ENCODE measurements around the gene GBE1. TPM values are rescaled to one million over a fixed set of nuclear protein-coding genes. Genes with fewer than 3 reads are reported as not detected.

The GBE1 gene
- total RNA-seq, 6 experiments from 2014 or later = 78.3 to 93.4 (median 87.8) TPM

- Mint-ChIP-seq H3K36me3 (ENCODE audit: low read depth) (no peaks in the 10 kb centered on the region; the same call in 1 of the 2 replicates), H3K27me3 (ENCODE audit: insufficient read depth) (peaks cover 1% of the 10 kb centered on the region; the same call in 1 of the 2 replicates), H3K4me3 (no peak overlapping the region), H3K27ac (no peak overlapping the region), H3K9me3 (no peaks in the 10 kb centered on the region), H3K4me1 (ENCODE audit: low read depth) (peaks cover 49% of the 10 kb centered on the region)
- no peak for DNase-seq
- no peak for TF ChIP-seq CTCF (IDR thresholded peaks at IDR 0.05)
Measured at GRCh38 chr3:81558106-81558505, 203.3 kb downstream of the GBE1 start.

- DNase-seq = no peak
- no peak for TF ChIP-seq CTCF (IDR thresholded peaks at IDR 0.05)
- no peaks in the 10 kb centered on the region; the same call in 1 of the 2 replicates for H3K36me3 Mint-ChIP-seq (ENCODE audit: low read depth)
- H3K9me3 Mint-ChIP-seq = no peaks in the 10 kb centered on the region
- H3K4me1 Mint-ChIP-seq (ENCODE audit: low read depth) = peaks cover 68% of the 10 kb centered on the region
- H3K27ac Mint-ChIP-seq = peak overlapping the region; percentile 6; the same call in 1 of the 2 replicates
- H3K27me3 Mint-ChIP-seq (ENCODE audit: insufficient read depth) = peaks cover 1% of the 10 kb centered on the region; the same call in 1 of the 2 replicates
- 0 out of 2 replicates have a peak overlapping the region, but pooled peaks have one; percentile 10 for H3K4me3 Mint-ChIP-seq
Measured at GRCh38 chr3:81554801-81555200, 206.6 kb downstream of the GBE1 start.

GRCh38 chr3:81554388-81554787 lies 207.1 kb downstream of the GBE1 start:
- no peaks in the 10 kb centered on the region for H3K9me3 Mint-ChIP-seq
- H3K4me3 Mint-ChIP-seq = 0 out of 2 replicates have a peak overlapping the region, but pooled peaks have one; percentile 10

GRCh38 chr3:81550415-81550814 lies 211.0 kb downstream of the GBE1 start:
- Mint-ChIP-seq H3K36me3 (ENCODE audit: low read depth) (peaks cover 16% of the 10 kb centered on the region), H3K4me3 (no peak overlapping the region), H3K4me1 (ENCODE audit: low read depth) (peaks cover 56% of the 10 kb centered on the region), H3K27ac (peak overlapping the region; percentile 4), H3K9me3 (no peaks in the 10 kb centered on the region), H3K27me3 (ENCODE audit: insufficient read depth) (no peaks in the 10 kb centered on the region)
- TF ChIP-seq CTCF (IDR thresholded peaks at IDR 0.05) = no peak
- DNase-seq = peak; percentile 3

More at GRCh38 chr3:81554388-81554787, 207.1 kb downstream of the GBE1 start:
- peaks cover 1% of the 10 kb centered on the region; the same call in 1 of the 2 replicates for H3K27me3 Mint-ChIP-seq (ENCODE audit: insufficient read depth)
- H3K36me3 Mint-ChIP-seq (ENCODE audit: low read depth) = no peaks in the 10 kb centered on the region; the same call in 1 of the 2 replicates
- TF ChIP-seq CTCF (IDR thresholded peaks at IDR 0.05) = no peak
- H3K4me1 Mint-ChIP-seq (ENCODE audit: low read depth) = peaks cover 68% of the 10 kb centered on the region
- peak; percentile 84 for DNase-seq
- H3K27ac Mint-ChIP-seq = peak overlapping the region; percentile 6; the same call in 1 of the 2 replicates

GRCh38 chr3:81549831-81550230 lies 211.6 kb downstream of the GBE1 start:
- H3K27ac Mint-ChIP-seq = peak overlapping the region; percentile 4
- TF ChIP-seq CTCF (IDR thresholded peaks at IDR 0.05) = no peak
- no peak for DNase-seq

More at GRCh38 chr3:81549831-81550230, 211.6 kb downstream of the GBE1 start:
- Mint-ChIP-seq H3K36me3 (ENCODE audit: low read depth) (peaks cover 16% of the 10 kb centered on the region), H3K9me3 (no peaks in the 10 kb centered on the region), H3K4me1 (ENCODE audit: low read depth) (peaks cover 51% of the 10 kb centered on the region), H3K27me3 (ENCODE audit: insufficient read depth) (no peaks in the 10 kb centered on the region), H3K4me3 (no peak overlapping the region)

Data from HFFc6 (cell line).